Endothelial cell of umbilical vein (primary cell): Measurements from ENCODE around the gene DPM2. TPM values are rescaled to one million over a fixed set of nuclear protein-coding genes. Genes with fewer than 3 reads are reported as not detected.

Experiments used
- BruUV-seq: library from RNA; stranded (reverse); fragments of 400-500 nt; replicated peaks from 2 replicates; lab custom pipeline; 2021; lab: Mats Ljungman, UMichigan
- CTCF ChIA-PET: fragments of 300-600, 350-600 bp; sonication (Branson Sonifier 250); formaldehyde crosslinking; loops from one replicate; lab custom pipeline; 2021; ENCODE audit warnings: antibody characterized with exemption, inconsistent platforms; lab: Charles Lee
- POLR2A ChIA-PET: fragments of 300-600, 350-600 bp; sonication (Branson Sonifier 250); formaldehyde crosslinking; loops from one replicate; lab custom pipeline; 2021; ENCODE audit warnings: antibody characterized with exemption, inconsistent platforms; lab: Charles Lee
- DNase-seq: peaks from one replicate; pipeline ENCODE4 v3.0.0-alpha.2; 2011; ENCODE audit warnings: low read depth, low spot score
- FAIRE-seq: peaks from 2 replicates; lab custom pipeline; 2011; peaks lifted over from hg19 to GRCh38; lab: Jason Lieb, UNC
- H2AFZ ChIP-seq: 2 replicates; pipeline ENCODE4 v1.6.0; 2012; ENCODE audit warnings: low read depth, low read length, control low read depth, inconsistent platforms
- H3K27ac ChIP-seq: 2 replicates; pipeline ENCODE4 v1.5.1; 2011; ENCODE audit warnings: low read depth, mild to moderate bottlenecking, control low read depth, low read length, moderate library complexity; ENCODE audit not compliant: insufficient read depth
- H3K27me3 ChIP-seq, 2 experiments: 2 replicates each; pipeline versions ENCODE4 v1.6.0 to v1.6.1; 2011; ENCODE audit warnings: low read length in 2 of 2, mixed read lengths in 1 of 2; ENCODE audit not compliant: control insufficient read depth in 2 of 2, insufficient read depth in 2 of 2
- H3K36me3 ChIP-seq, 2 experiments: 2 replicates in 1 of 2; 3 replicates in 1 of 2; pipeline ENCODE4 v1.5.1; 2011; ENCODE audit warnings: low read length in 2 of 2, mild to moderate bottlenecking in 1 of 2, moderate library complexity in 1 of 2; ENCODE audit not compliant: control insufficient read depth in 2 of 2, insufficient read depth in 2 of 2; ENCODE audit errors: extremely low read depth in 1 of 2
- H3K4me1 ChIP-seq: 3 replicates; pipeline ENCODE4 v1.5.1; 2011; ENCODE audit warnings: mild to moderate bottlenecking, low read length; ENCODE audit not compliant: control insufficient read depth, insufficient read depth; ENCODE audit errors: extremely low read depth
- H3K4me2 ChIP-seq: 2 replicates; pipeline ENCODE4 v1.6.1; 2011; ENCODE audit warnings: low read length, control low read depth, mixed read lengths; ENCODE audit not compliant: insufficient read depth
- H3K4me3 ChIP-seq, 3 experiments: fragments of 200-600 bp in 1 of 3; sonication (generic), shearing (Covaris generic) in 1 of 3; replicated peaks in 1 of 3; 2 replicates each; pipeline ENCODE4 v1.5.1; 2011 to 2016; ENCODE audit warnings: control low read depth in 3 of 3, low read length in 3 of 3, mild to moderate bottlenecking in 2 of 3, inconsistent platforms in 1 of 3, low read depth in 1 of 3, moderate library complexity in 1 of 3; ENCODE audit not compliant: insufficient read depth in 1 of 3
- H3K79me2 ChIP-seq: 2 replicates; pipeline ENCODE4 v1.6.0; 2012; ENCODE audit warnings: low read length, inconsistent platforms; ENCODE audit not compliant: control insufficient read depth, insufficient read depth
- H3K9ac ChIP-seq: replicated peaks from 2 replicates; pipeline ENCODE3; 2011; ENCODE audit warnings: low read length, control low read depth; ENCODE audit not compliant: insufficient read depth; ENCODE audit errors: extremely low read depth
- H3K9me1 ChIP-seq: replicated peaks from 3 replicates; pipeline ENCODE4 v1.6.0; 2011; ENCODE audit warnings: mild to moderate bottlenecking, low read length; ENCODE audit not compliant: control insufficient read depth, insufficient read depth; ENCODE audit errors: extremely low read depth
- H3K9me3 ChIP-seq: replicated peaks from 2 replicates; pipeline ENCODE4 v1.5.1; 2012; ENCODE audit warnings: low read length, inconsistent platforms; ENCODE audit not compliant: control insufficient read depth, insufficient read depth
- H4K20me1 ChIP-seq: replicated peaks from 2 replicates; pipeline ENCODE3; 2011; ENCODE audit warnings: mild to moderate bottlenecking, low read length; ENCODE audit not compliant: control insufficient read depth, insufficient read depth; ENCODE audit errors: extremely low read depth
- EZH2 ChIP-seq: IDR thresholded peaks from 2 replicates; pipeline ENCODE4 v1.6.1; 2012; ENCODE audit warnings: borderline replicate concordance, low read depth, mild to moderate bottlenecking, moderate library complexity, low read length, inconsistent platforms; ENCODE audit not compliant: severe bottlenecking
- FOS ChIP-seq: IDR thresholded peaks from 2 replicates; pipeline ENCODE4 v1.6.1; 2011; ENCODE audit warnings: mild to moderate bottlenecking, low read length, moderate library complexity, borderline replicate concordance; ENCODE audit not compliant: insufficient read depth
- GATA2 ChIP-seq: IDR thresholded peaks from 2 replicates; pipeline ENCODE4 v1.7.0; 2011; ENCODE audit warnings: low read depth, mild to moderate bottlenecking, moderate library complexity, mixed read lengths, low read length; ENCODE audit not compliant: insufficient read length, insufficient read depth
- JUN ChIP-seq: IDR thresholded peaks from 2 replicates; pipeline ENCODE4 v1.6.1; 2011; ENCODE audit warnings: borderline replicate concordance, low read depth; ENCODE audit not compliant: insufficient read length, insufficient read depth
- MYC ChIP-seq: IDR thresholded peaks from one replicate; pipeline ENCODE4 v1.6.1; 2011; ENCODE audit warnings: mild to moderate bottlenecking, low read depth, low read length
- POLR2A ChIP-seq: IDR thresholded peaks from 2 replicates; pipeline ENCODE4 v1.6.1; 2012; ENCODE audit warnings: low read depth, mild to moderate bottlenecking, control low read depth, low read length
- POLR2AphosphoS5 ChIP-seq: IDR thresholded peaks from 2 replicates; pipeline ENCODE4 v1.6.1; 2012; ENCODE audit warnings: low read depth, mild to moderate bottlenecking, control low read depth, low read length, moderate library complexity; ENCODE audit not compliant: insufficient read depth
- dilution Hi-C: fragments of 300-500 bp; cut with MboI; formaldehyde crosslinking; loops from one replicate; pipeline ENCODE4 v1.15.0; 2019; ENCODE audit warnings: low sequenced_read_pairs; ENCODE audit not compliant: extremely low pct_ligation_motif_present
- intact Hi-C: fragments of 100-400 bp; cut with micrococcal nuclease; formaldehyde crosslinking; loops from one replicate; pipeline ENCODE4 v1.10.0; 2022
- polyA plus RNA-seq, 4 experiments: library from polyadenylated mRNA; depleted of rRNA in 3 of 4; stranded (reverse) in 3 of 4; unstranded in 1 of 4; fragments of >200 nt; gene quantifications; 2 replicates each; pipeline versions ENCODE4 v1.2.1 to v1.2.3, GENCODE V29; 2011 to 2012; ENCODE audit warnings: missing spikeins in 1 of 4
- total RNA-seq: library from RNA; stranded (reverse); gene quantifications from 2 replicates; pipeline ENCODE4 v1.2.3, GENCODE V29; 2021
- TF ChIP-seq, protein P1 (sequence below), 2 donors: IDR thresholded peaks; 1 replicate in 1 of 2; 2 replicates in 1 of 2; pipeline ENCODE4 v1.5.1; 2011; ENCODE audit warnings: low read length in 2 of 2, mild to moderate bottlenecking in 2 of 2, moderate library complexity in 2 of 2, control low read depth in 1 of 2, inconsistent platforms in 1 of 2, low read depth in 1 of 2; ENCODE audit not compliant: insufficient read depth in 1 of 2; ENCODE audit errors: extremely low read depth in 1 of 2
- TF ChIP-seq, protein P2 (sequence below): IDR thresholded peaks from 2 replicates; pipeline ENCODE4 v1.6.1; 2011; ENCODE audit not compliant: insufficient read depth, insufficient read length

Gene DPM2
- total and polyA plus RNA-seq, 2 donors (not counting 3 experiments of a cell fraction or from before 2014, with no cell fraction given): 47.9 to 63.9 TPM

DNA sequence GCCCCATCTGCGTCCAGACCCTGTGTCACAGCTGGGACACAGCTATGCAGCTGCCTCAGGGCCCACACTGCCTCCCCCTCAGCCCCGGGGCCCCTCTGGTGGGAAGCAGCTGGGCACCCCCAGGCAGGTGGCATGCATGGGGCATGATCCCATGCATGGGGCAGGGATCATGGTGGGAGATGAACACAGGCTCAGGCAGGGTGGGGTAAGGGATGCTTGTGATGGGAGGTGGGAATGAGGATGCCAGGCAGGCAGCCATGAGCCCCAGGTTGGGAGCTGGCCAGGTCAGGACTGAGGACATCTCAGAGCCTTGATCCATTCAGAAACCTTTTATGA is 23.5 kb upstream of the DPM2 start:
- Histone ChIP-seq H3K36me3 (no peaks in the 10 kb centered on the region), H3K4me3 (no peak overlapping the region), H3K4me2 (no peak overlapping the region), H4K20me1 (no peaks in the 10 kb centered on the region), H3K9me1 (no peaks in the 10 kb centered on the region), H3K4me1 (peaks cover 5% of the 10 kb centered on the region), H3K79me2 (no peaks in the 10 kb centered on the region), H3K9ac (no peak overlapping the region), H3K27ac (no peak overlapping the region), H3K27me3 (no peaks in the 10 kb centered on the region), H3K9me3 (no peaks in the 10 kb centered on the region), H2AFZ (no peak overlapping the region)
- FAIRE-seq (no peak), DNase-seq (no peak)
- intact Hi-C loops (no loop called here), dilution Hi-C loops (no loop called here)
- CTCF ChIA-PET: interaction anchor here (0.6 to 1.8 kb wide), 5 partner anchors 9 to 72 kb away, joined by 3 to 4 read pairs (median 4); no protein-coding TSS in a partner anchor
- no TSS peak for BruUV-seq
- POLR2A ChIA-PET: no interaction called here
- no peak for TF ChIP-seq POLR2AphosphoS5
- no peak for TF ChIP-seq POLR2A
- no peak for TF ChIP-seq GATA2
- TF ChIP-seq, protein P1, sequence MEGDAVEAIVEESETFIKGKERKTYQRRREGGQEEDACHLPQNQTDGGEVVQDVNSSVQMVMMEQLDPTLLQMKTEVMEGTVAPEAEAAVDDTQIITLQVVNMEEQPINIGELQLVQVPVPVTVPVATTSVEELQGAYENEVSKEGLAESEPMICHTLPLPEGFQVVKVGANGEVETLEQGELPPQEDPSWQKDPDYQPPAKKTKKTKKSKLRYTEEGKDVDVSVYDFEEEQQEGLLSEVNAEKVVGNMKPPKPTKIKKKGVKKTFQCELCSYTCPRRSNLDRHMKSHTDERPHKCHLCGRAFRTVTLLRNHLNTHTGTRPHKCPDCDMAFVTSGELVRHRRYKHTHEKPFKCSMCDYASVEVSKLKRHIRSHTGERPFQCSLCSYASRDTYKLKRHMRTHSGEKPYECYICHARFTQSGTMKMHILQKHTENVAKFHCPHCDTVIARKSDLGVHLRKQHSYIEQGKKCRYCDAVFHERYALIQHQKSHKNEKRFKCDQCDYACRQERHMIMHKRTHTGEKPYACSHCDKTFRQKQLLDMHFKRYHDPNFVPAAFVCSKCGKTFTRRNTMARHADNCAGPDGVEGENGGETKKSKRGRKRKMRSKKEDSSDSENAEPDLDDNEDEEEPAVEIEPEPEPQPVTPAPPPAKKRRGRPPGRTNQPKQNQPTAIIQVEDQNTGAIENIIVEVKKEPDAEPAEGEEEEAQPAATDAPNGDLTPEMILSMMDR (IDR thresholded peaks at IDR 0.05; ENCODE audit: extremely low read depth in 1 of 2, insufficient read depth in 1 of 2, low read depth in 1 of 2, low read length in 2 of 2): no peak
- TF ChIP-seq, protein P2, sequence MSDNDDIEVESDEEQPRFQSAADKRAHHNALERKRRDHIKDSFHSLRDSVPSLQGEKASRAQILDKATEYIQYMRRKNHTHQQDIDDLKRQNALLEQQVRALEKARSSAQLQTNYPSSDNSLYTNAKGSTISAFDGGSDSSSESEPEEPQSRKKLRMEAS: no peak
- TF ChIP-seq MYC: no peak
- TF ChIP-seq EZH2: no peak
- TF ChIP-seq FOS: no peak
- no peak for TF ChIP-seq JUN
